Measurements from ENCODE around the gene ARNT2. TPM values are rescaled to one million over a fixed set of nuclear protein-coding genes. Genes with fewer than 3 reads are reported as not detected.

The ARNT2 gene
- total RNA-seq, 4 donors from 2014 or later, result 0.26 to 22.9 (median 7.0) TPM

- Histone ChIP-seq H3K27ac (no peak overlapping the region), H3K9me3 (no peaks in the 10 kb centered on the region), H3K27me3 (no peaks in the 10 kb centered on the region), H3K4me3 (no peak overlapping the region), H3K4me1 (no peaks in the 10 kb centered on the region), H3K36me3 (no peaks in the 10 kb centered on the region)
- DNase-seq, result no peak
- intact Hi-C loops (cut with DNase I; ENCODE audit: low total_unique reads), result no loop called here
- no peak for TF ChIP-seq CTCF (IDR thresholded peaks at IDR 0.05)
Measured at GRCh38 chr15:80556694-80557367, 152.6 kb downstream of the ARNT2 start.

DNA sequence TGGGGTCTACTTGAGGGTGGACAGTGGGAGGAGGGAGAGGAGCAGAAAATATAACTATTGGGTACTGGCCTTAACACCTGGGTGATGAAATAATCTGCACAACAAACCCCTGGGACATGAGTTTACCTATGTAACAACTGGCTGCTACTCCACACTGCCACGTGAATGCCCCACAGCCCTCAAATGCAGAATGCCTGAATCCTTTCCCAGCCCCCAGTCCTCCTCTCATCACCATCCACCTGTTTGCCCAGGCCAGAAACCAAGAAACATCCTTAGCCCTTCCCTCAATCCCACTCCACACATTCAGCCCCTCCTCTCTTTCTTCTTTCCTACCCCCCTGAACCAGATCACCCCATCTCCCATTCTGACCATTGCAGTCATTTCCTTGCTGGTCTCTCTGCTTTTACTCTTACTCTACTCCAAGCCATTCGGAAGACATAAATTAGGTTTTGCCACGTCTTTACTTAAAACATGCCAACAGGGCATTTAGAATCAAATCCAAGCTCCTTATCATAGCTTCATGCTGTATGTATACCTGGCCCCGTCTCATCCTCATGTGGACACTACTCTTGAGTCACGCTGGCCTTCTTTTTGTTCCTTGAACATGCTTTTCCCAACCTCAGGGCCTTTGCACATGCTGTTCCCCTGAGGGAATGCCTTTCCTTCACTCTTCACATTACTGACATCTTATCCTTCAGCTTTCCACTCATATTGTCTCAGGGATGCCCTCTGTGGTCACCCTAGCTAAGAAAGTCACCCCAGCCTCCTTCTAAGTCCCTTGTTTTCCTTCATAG is 153.5 kb downstream of the ARNT2 start:
- TF ChIP-seq CTCF (IDR thresholded peaks at IDR 0.05), result no peak
- TF ChIP-seq POLR2A (IDR thresholded peaks at IDR 0.05), result no peak
- intact Hi-C loops (cut with DNase I; ENCODE audit: low total_unique reads), result no loop called here
- no peaks in the 10 kb centered on the region for H3K9me3 ChIP-seq
- no peaks in the 10 kb centered on the region for H3K4me1 ChIP-seq
- no peak overlapping the region for H3K27ac ChIP-seq
- H3K27me3 ChIP-seq, result no peaks in the 10 kb centered on the region
- no peak overlapping the region for H3K4me3 ChIP-seq
- no peaks in the 10 kb centered on the region for H3K36me3 ChIP-seq
- DNase-seq, result no peak

GRCh38 chr15:80558631-80559319 is 154.6 kb downstream of the ARNT2 start:
- H3K4me1 ChIP-seq, result no peaks in the 10 kb centered on the region
- no peak overlapping the region for H3K4me3 ChIP-seq
- H3K27ac ChIP-seq, result no peak overlapping the region
- intact Hi-C loops (cut with DNase I; ENCODE audit: low total_unique reads), result no loop called here
- no peak for DNase-seq
- no peaks in the 10 kb centered on the region for H3K27me3 ChIP-seq
- no peak for TF ChIP-seq CTCF (IDR thresholded peaks at IDR 0.05)
- TF ChIP-seq POLR2A (IDR thresholded peaks at IDR 0.05), result no peak
- H3K9me3 ChIP-seq, result no peaks in the 10 kb centered on the region
- no peaks in the 10 kb centered on the region for H3K36me3 ChIP-seq

DNA sequence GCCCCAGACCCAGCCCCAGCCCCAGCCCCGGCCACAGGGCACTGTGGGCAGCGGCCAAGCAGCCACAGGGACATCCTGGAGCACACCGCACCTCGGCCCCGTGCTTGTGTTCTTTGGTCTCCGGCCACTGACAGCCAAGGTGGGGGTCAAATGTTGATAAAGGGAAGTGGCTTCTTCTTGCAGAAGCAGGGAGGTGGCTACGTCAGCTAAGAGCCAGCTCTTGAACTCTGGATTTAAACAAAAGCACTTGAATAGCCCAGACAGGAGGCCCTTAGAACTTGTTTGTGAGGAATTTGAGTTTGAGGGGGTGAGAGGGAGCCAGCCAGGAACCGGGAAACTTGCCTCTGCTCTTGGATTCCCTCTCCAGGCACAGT is 155.1 kb downstream of the ARNT2 start:
- intact Hi-C loops (cut with DNase I; ENCODE audit: low total_unique reads), result no loop called here
- TF ChIP-seq CTCF (IDR thresholded peaks at IDR 0.05) (no peak), POLR2A (IDR thresholded peaks at IDR 0.05) (no peak)
- H3K4me3 ChIP-seq, result no peak overlapping the region
- H3K4me1 ChIP-seq, result no peaks in the 10 kb centered on the region
- no peak overlapping the region for H3K27ac ChIP-seq
- H3K27me3 ChIP-seq, result no peaks in the 10 kb centered on the region
- no peak for DNase-seq
- H3K36me3 ChIP-seq, result no peaks in the 10 kb centered on the region
- no peaks in the 10 kb centered on the region for H3K9me3 ChIP-seq

GRCh38 chr15:80559761-80560160 is 155.6 kb downstream of the ARNT2 start:
- Histone ChIP-seq H3K27ac (no peak overlapping the region), H3K9me3 (no peaks in the 10 kb centered on the region), H3K4me3 (no peak overlapping the region), H3K36me3 (no peaks in the 10 kb centered on the region), H3K27me3 (no peaks in the 10 kb centered on the region), H3K4me1 (no peaks in the 10 kb centered on the region)
- TF ChIP-seq POLR2A (IDR thresholded peaks at IDR 0.05) (no peak), CTCF (IDR thresholded peaks at IDR 0.05) (no peak)
- intact Hi-C loops (cut with DNase I; ENCODE audit: low total_unique reads), result no loop called here
- no peak for DNase-seq
